NCI-H2196 (cell line): ENCODE data around the gene FHL5.
"Not testable (repeated sequence)": the region's sequence is repeated elsewhere in the genome, so short reads cannot be mapped to it uniquely, and the experiment has no call there.

Experiments used
- DNase-seq: peaks from one replicate; lab custom pipeline; 2025; ENCODE audit not compliant: unreplicated experiment; lab: John Stamatoyannopoulos, UW

FHL5 gene

DNA sequence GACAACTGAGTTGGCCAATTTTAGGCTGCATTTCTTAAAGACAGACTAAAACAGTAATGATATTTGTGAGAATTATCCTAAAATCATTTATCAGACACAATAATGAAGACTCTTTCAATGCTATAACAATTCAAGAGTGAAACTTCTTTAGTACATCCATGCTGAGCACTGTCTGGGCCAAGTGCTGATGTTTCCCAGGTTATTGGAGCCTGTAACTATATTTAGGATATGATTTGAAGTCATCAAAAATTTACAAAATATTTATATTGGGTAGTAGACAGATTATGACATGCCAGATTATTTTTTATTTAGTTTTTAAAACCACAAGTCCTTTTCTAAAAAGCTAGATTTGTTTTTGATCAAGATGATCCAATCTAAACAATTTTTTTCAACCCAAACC lies 45.1 kb downstream of the FHL5 start:
- DNase-seq: no peak

DNA sequence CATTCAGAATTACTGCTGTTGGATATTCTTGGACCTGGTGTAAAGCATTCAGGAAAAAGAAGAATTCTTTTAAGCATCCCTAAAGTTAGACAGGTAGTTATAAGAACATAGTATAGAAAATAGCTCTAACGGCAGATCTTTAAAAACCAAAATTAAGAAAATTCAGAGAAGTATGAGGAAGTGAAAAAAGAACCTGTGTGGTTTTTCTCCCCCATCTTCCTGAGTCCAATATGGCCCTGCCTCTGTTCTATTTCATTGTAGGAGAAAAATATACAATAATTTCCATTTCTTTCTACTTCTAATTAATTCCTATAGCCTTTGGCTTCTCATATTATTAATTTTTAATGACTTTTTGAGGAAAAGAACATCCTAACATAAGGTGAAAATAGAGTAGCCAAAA lies 47.1 kb downstream of the FHL5 start:
- no peak for DNase-seq

DNA sequence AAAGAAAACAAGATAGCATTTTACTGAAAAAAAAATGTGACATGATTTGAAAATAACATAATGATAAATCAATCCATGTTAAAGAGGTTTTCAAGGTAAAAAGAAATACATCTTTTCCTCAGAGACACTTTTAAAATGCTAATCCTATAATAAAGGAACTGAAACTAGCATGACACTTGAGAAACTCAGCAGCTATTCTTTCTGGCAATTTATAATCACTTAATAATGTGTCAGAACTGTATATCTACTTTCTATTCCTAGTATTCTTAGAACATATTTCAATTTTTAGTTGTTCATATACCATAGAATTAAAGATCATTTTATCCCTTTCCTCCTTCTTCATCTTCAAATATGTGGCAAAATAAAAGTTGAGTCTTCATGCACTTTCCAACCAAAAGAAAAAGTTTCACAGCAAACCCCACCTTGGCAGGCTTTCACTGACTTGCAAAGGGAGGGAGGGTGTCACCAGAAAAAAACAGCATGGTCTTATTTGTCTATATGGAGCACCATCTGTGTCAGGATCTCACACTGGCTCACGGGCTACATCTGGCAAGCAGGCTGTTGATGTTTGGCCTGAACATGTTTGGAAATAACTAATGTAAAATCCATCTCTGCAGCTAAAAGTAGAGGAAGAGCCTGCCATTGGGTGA lies 48.5 kb downstream of the FHL5 start:
- no peak for DNase-seq

DNA sequence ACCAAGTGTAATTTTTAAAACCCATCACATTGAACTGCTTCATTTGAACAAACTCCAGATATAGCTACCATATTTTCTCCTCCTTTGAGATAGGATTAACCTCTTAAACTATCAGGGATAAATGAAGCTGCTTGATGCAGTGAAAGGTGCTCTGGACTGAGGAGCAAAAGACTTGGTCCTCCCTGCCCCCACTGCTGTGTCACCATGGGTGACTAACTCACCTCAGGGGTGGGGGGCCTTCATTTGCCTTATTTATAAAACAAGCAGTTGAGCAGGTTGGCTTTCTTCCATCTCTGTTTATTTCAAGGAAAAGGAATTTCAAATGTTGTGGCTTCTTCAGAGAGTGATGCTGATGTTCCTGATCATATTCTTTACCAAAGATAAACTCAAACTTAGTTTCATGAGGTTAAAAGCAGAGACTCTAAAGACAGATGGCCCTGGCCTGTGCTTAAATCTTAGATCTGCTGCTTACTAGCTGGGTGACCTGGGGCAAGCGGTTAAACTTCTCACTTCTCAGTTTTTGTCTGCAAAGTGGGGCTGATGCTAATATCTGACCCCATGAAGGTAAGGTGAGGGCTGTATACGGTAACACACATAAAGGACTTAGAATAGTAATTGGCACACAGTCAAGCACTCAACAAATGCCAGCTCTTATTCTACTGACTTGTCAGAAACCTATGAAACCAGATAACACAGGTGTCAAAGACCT lies 50.5 kb downstream of the FHL5 start:
- DNase-seq: no peak

DNA sequence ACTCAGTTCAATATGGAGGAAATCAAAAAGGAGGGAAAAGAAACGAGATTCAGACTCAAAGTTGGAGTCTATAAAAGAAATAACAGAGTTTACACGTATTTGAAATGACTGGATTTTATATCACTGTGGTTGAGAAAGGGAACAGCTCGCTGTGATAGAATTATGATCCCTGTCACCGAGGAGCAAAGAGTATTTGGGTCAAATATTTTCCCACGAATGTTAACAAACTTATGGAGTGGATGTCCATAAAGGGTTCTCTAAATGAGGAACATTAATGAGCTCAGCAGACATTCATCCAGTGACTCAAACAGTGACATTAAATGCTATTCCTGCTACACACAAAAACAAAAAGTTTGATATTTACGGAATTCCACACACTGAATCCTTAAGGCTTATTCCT lies 57.9 kb downstream of the FHL5 start:
- no peak for DNase-seq

DNA sequence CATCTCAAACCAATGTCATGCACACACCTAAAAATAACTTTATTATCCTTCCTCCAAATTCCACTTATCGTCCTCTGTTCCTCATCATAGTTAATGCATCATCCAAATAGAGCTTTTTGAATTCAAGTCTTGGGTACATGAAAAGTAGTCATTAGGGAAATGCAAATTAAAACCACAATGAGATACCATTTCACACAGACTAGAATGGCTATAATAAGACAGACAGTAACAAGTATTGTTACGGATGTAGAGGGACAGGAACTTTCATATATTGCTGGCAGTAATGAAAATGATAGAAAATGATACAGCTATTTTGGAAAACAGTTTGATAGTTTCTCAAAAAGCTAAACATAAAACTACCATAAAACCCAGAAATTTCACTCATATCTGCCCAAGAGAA lies 59.1 kb downstream of the FHL5 start:
- DNase-seq: no peak

DNA sequence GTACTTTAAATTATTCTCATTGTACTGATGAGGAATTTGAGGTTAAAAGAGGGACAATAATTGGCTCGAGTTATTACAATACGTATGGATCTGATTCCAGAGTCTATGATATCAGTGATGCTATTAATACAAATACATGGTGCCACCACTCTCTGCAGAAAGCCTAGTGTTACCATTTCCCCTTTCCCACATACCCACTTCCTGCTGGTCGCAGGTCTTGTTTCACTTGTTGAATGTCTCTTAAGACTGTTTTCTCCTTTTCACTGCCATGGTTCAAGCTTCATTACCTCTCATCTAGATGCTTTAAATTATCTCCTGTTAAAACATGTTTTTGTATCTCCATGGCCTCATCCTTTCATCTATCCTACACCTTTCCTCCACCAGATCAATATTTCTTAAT lies 62.0 kb downstream of the FHL5 start:
- DNase-seq: no peak

DNA sequence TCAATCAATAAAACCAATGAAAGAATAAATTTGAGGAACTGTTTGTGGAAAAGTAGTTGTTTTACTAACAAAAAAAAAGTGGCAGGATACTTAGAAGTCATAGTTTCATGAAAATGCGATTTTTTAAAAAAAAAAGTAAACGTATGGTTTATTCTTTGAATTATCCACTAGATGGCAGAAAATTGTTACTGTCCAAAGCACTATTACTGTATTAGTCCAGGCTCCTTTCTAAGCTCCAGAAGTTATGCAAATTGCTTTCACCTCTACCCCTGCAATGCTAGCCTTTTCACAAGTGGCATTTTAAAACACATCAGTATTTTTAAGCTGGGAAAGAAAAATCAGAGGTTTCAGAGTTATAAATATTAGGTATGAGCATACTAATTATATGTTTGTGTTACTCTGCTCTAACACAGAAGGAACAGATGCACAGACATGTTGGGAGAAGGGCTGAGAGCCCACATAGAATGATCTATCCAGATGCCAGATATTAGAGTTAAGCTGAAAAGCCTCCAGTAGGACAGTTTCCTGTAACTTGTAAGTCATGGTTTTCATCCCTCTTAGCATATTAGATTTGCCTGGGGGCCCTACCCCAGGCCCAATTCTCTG lies 63.9 kb downstream of the FHL5 start:
- DNase-seq: peak; percentile 2

DNA sequence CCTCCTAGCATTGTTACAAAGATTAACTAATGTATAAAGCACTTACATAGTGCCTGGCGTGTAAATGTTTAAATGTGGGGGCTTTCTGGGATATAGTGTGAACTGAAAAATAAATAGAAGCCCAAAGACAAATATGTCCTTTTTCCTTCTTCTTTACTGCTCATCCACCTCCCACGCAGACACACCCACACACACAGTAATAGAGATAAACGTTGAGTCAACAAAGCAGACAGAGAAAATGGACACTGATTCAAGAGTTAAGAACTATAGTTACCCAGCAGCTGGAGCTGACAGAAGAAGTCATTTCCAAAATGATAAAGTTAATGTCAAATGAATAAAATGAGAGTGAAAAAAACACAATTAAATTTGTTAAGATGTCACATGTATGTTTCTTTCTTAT lies 68.3 kb downstream of the FHL5 start:
- DNase-seq: no peak

DNA sequence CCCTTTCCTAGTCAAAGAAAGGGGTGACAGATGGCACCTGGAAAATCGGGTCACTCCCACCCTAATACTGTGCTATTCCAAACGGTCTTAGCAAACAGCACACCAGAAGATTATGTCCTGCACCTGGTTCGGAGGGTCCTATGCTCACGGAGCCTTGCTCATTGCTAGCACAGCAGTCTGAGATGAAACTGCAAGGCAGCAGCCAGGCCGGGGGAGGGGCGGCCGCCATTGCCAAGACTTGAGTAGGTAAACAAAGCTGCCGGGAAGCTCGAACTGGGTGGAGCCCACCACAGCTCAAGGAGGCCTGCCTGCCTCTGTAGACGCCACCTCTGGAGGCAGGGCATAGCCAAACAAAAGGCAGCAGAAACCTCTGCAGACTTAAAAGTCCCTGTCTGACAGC lies 75.1 kb downstream of the FHL5 start:
- DNase-seq: not testable (repeated sequence)

DNA sequence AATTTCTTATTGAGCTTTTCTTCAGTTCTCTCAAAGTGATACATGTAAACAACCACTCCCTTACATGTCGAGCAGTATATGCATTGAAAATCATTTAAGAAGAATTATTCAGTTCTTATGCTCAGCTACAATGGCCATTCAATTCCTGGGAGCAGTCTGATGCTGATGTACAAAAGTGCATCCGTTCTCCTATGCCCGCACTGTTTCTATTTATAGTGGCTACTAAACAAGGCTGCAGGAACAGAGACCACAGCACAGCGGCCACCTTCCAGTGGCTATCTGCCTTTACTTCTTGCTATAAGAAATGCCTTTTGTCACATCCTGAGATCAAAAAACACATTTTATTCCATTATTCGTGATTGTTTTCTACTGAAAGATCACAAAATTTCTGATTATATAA lies 82.2 kb downstream of the FHL5 start:
- no peak for DNase-seq

DNA sequence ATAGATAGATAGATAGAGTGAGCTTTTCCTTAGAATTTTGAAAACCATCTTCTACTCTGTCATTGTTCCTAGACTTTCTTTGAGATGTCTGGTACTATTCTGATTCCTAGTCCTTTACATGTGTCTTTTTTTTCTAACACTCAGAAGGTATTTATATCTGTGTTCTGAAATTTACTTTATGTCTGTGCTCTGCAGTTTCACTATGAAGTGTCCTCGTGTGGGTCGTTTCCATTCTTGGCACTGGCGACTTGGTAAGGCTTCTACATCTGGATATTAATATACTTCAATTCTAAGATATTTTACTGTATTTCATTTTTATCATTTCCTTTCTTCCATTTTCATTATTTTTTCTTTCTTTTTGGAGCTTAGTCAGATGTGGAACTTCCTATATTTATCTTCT lies 87.0 kb downstream of the FHL5 start:
- DNase-seq: no peak

DNA sequence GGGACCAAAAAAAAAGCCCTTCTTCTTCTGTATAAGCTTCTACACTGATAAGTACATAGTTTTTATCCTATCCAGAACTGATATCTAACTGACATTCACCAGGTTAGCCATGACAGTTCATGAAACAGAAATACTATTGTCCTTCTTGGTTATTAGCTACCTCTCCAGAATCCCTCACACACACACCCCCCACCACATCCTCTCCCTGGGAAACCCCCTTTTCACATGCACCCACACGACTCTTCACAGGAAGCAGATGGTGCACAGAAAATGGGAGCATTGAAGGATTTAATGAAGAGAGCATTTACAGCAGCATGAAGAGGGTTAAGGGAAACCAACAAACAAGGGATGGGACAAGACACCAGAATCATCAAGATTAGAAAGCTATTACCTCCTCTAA lies 88.9 kb downstream of the FHL5 start:
- no peak for DNase-seq

DNA sequence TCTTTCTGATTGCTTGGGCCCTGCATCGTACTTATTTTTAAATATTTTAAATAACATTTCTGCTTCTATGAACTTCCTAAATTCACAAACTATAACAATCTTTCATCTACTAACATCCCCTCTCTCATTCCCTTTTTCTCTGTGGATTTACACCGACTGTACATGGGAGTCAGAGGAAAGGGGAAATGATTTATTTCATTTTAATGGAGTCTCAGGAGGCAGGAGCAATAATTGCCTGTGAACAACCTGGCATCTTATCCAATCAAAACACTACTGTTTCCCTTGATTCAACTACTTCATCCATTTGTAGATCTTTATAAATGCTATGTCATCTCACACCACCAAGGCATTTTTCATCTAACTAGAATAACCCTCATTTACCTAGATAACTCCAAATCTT lies 89.6 kb downstream of the FHL5 start:
- DNase-seq: no peak

DNA sequence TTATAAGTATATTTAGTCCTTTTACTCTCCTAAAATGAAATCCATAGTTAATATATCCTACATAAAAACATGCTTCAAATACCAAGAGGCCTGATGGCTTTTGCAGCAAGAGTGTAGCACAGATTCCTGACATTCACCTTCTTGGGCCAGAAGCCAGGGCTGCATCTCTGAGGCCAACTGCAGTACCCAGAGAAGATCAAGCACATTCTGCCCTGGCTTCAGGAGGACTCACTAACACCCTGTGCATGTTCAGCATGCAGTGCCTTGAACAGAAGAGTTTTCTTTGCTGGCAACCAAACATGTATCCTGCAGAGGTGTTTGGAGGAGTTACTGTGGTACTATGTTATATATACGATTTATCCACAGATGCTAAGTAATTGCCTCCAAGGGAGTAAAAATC lies 90.3 kb downstream of the FHL5 start:
- DNase-seq: no peak

DNA sequence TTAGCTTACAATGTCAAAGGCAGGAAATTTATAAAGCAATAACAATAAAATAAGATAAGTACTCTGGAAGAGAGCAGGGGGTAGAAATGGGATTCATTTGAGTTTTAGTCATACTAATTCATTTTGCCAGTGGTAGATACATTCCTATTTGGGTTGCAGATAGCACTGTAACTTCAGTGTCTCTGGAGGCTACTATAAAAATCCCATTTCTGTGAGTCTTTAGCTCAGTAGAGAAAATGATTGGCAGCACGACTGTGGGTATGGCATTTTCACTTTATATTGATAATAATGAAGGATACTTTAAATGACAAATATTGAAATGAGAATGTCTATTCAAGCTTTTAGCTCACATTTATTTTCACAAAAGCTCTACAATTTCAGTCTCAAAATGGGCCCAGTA lies 93.6 kb downstream of the FHL5 start:
- DNase-seq: no peak

DNA sequence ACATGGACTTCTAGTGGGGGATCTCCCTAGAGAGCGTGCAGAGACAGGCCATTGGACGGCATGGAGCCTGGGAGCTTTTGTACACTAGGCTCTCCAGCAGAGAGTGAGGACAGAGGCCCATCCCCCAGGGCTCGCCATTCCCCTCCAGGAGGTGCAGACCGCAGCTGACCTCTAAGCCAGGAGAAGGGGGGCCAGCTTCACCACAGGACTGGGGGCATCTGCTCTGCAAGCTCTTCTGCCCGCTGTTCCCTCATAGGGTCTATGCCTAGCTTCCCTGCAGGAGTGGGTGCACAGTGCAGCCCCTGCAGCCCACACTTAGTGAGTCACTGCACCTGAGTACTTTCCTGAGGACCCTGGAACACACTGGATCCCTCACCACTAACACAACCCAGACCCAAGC lies 94.4 kb downstream of the FHL5 start:
- DNase-seq: no peak

DNA sequence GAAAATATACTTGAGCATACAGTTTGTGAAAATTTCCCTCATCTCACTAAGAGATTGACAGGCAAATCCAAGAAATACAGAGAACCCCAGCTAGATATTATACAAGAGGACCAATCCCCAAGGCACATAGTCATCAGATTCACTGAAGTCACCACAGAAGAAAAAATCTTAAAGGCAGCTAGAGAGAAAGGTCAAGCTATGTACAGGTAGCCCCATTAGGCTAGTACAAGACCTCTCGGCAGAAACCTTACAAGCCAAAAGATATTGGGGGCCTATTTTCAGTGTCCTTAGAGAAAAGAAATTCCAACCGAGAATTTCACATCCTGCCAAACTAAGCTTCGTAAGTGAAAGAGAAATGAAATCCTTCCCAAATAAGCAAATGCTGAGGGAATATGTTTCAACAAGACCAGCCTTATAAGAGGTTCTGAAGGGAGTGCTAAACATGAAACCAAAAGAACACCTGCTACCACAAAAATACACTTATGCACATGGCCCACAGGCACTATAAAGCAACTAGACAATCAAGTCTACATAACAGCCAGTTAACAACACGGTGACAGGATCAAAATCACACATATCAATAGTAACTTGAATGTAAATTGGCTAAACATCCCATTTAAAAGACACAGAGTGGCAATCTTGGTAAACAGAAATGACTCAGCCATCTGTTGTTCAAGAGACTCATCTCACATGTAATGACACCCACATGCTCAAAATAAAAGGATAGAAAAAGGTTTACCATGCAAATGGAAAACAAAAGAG lies 96.3 kb downstream of the FHL5 start:
- DNase-seq: no peak
